Bronchial epithelial cell (primary cell): ENCODE data around the gene KLC3. TPM values are rescaled to one million over a fixed set of nuclear protein-coding genes. Genes with fewer than 3 reads are reported as not detected.

Experiments used
- DNase-seq: peaks from one replicate; pipeline ENCODE4 v3.0.0-alpha.2; 2010; ENCODE audit warnings: low read depth
- FAIRE-seq: peaks from 2 replicates; lab custom pipeline; 2011; peaks lifted over from hg19 to GRCh38; lab: Jason Lieb, UNC
- H3K27me3 ChIP-seq: 2 replicates; pipeline ENCODE4 v1.5.1; 2011; ENCODE audit warnings: low read length; ENCODE audit not compliant: control insufficient read depth, insufficient read depth
- H3K36me3 ChIP-seq: 2 replicates; pipeline ENCODE4 v1.5.1; 2011; ENCODE audit warnings: low read length; ENCODE audit not compliant: control insufficient read depth, insufficient read depth
- H3K4me3 ChIP-seq: 2 replicates; pipeline ENCODE4 v1.5.1; 2011; ENCODE audit warnings: mild to moderate bottlenecking, low read depth, low read length, control low read depth
- CTCF ChIP-seq: IDR thresholded peaks from 2 replicates; pipeline ENCODE4 v1.5.1; 2011; ENCODE audit warnings: mild to moderate bottlenecking, moderate library complexity, low read length, control low read depth, inconsistent platforms; ENCODE audit not compliant: insufficient read depth, severe bottlenecking
- total RNA-seq: library from RNA; depleted of rRNA; stranded (reverse); fragments of >200 nt; gene quantifications from 2 replicates; pipeline ENCODE4 v1.2.1, GENCODE V29; 2014

Gene KLC3
- total RNA-seq, 1 donor from 2014 or later = 83.5 TPM

GRCh38 chr19:45354241-45354842, 13.8 kb downstream of the KLC3 start:
- no peak for TF ChIP-seq CTCF
- FAIRE-seq = no peak
- H3K36me3 ChIP-seq = peaks cover 16% of the 10 kb centered on the region
- H3K27me3 ChIP-seq = no peaks in the 10 kb centered on the region
- DNase-seq = no peak
- H3K4me3 ChIP-seq = no peak overlapping the region

GRCh38 chr19:45355402-45355801, 14.9 kb downstream of the KLC3 start:
- Histone ChIP-seq H3K36me3 (peaks cover 16% of the 10 kb centered on the region), H3K4me3 (no peak overlapping the region), H3K27me3 (no peaks in the 10 kb centered on the region)
- FAIRE-seq = peak; percentile 28
- DNase-seq = no peak
- no peak for TF ChIP-seq CTCF

- Histone ChIP-seq H3K4me3 (no peak overlapping the region), H3K27me3 (no peaks in the 10 kb centered on the region), H3K36me3 (peaks cover 13% of the 10 kb centered on the region)
- FAIRE-seq = no peak
- DNase-seq = no peak
- TF ChIP-seq CTCF = no peak
Measured at GRCh38 chr19:45355910-45356309, 15.4 kb downstream of the KLC3 start.

GRCh38 chr19:45356760-45357444, 16.4 kb downstream of the KLC3 start:
- no peak for FAIRE-seq
- TF ChIP-seq CTCF = no peak
- H3K27me3 ChIP-seq = no peaks in the 10 kb centered on the region
- H3K36me3 ChIP-seq = peaks cover 10% of the 10 kb centered on the region
- no peak for DNase-seq
- H3K4me3 ChIP-seq = no peak overlapping the region

GRCh38 chr19:45357445-45357783, 16.9 kb downstream of the KLC3 start:
- Histone ChIP-seq H3K36me3 (peaks cover 12% of the 10 kb centered on the region), H3K27me3 (no peaks in the 10 kb centered on the region), H3K4me3 (no peak overlapping the region)
- TF ChIP-seq CTCF = no peak
- no peak for FAIRE-seq
- no peak for DNase-seq
